ENCODE data around the gene ROPN1B.
"Not testable (repeated sequence)": the region's sequence is repeated elsewhere in the genome, so short reads cannot be mapped to it uniquely, and the experiment has no call there.

ROPN1B gene

DNA sequence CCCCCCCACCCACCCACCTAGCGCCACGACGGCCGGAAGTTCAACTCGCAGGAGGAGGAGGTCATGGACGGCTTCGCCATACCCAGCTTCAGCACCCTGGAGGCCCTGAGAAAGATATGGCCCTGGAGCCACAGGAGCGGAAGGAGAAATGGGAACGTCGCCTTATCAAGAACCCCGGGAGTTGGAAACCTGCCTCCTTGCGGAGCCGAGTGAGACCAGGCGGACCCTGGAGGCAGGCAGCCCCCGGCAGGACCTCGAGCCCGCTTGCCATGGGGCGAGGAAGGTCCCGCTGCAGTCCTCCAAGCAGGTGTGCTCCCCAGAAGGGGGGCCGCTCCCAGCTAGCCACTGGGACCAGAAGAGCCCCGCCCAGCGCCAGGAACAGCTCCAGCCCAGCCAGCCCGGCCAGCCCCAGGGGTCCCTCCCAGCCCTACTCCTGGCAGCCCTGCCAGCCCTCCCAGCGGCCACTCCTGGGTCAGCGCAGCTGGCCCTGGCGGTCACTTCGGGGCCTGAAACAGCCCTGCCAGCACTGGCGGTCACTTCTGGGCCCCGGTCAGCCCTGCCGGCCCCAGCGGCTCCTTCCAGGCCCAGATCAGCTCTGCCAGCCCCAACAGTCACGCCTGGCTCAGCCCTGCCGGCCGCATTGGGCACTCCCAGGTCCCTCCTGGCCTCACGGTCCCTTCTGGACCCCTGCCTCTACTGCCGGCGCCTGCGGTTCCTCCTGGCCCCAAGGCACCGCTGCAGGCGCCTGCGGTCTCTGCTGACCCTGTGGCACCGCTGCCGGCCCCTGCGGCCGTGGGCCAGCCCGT, 10.3 kb upstream of the ROPN1B start:
- DNase-seq = no peak

DNA sequence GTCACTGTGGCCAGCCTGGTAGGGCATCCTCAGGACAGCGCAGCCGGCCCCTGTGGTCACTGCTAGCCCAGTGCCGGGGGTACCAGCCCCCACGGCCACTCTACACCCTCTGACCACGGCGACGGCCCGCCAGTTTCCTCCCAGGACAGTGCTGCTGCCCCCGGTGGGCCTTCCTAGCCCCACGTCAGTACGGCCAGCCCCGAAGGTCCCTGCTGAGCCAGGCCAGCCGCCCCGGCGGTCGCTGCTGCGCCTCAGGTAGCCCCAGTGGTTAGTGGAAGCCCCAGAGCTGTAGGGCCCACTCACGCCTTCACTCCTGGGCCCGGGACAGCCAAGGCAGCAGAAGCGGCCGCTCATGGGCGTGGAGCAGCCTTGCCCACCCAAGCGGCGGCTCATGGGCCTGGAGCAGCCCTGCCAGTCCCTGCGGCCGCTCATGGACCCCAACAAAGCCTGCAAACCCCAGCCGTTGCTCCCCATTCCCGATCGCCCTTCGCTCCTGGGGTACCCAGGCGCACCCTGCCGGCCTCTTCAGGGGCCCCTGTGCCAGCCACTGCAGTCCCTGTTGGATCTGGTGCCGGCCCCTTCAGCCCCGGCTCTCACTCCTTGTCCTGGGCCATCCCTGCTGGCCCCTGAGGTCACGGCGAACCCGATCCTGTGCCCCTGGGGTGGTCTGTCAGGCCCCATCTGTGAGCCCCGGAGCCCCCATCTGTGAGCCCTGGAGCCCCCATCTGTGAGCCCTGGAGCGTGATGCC, 9.5 kb upstream of the ROPN1B start:
- no peak for DNase-seq

DNA sequence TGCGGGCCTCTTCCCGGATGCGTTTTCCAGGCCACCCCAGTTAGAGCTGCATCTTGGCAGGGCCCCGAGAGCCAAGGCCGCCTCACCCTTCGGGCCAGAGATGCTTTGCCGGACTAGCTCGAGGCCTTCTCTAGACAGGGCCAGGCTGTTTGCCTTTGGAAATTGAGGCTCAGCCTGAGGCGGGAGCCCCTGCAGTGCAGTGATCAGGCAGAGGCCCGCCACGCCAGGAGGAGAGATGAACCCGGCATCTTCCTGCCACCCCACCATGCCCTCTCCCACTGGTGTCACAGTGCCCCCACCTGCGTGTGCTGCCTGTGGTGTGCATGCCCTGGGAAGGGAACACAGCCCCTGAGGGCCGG, 8.9 kb upstream of the ROPN1B start:
- DNase-seq = no peak

DNA sequence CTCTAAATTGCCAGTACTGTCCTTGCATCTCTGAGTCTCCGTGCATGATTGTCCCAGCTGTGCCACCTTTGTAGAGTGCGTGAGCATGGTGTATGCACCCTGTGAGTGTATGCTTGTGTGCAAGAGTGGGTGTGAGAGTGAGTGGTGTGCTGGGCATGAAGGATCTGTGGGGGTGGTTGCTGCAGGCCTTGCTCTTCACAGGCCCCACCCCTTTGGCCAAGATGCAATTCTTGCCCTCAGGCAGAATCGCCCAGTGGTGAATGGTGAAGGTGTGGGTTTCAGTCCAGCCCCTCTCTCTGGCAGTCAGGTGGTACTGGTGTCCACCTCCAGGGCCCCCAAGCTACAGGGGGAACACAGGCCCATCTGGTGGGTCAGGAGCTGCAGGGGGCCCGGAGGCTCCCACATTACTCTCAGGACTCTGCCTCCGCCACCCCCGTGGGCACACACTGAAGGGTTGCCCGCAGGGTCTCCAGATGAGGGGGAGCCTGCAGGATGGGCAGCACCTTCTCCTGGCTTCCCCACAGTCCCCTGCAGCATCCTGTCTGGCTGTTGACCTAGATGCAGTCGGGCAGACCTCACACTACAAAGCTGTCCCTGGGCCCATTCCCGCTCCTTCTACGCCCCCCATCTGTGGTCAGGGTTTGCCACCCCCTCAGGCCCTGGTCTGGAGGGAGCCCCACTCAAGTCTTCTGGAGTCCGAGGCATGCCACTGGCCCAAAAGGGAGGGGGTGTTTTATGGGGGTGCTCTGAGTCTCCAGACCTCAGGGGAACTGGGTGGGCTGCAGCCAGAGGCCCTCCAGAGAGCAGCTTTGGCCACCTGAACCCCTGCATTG, 8.3 kb upstream of the ROPN1B start:
- no peak for DNase-seq

DNA sequence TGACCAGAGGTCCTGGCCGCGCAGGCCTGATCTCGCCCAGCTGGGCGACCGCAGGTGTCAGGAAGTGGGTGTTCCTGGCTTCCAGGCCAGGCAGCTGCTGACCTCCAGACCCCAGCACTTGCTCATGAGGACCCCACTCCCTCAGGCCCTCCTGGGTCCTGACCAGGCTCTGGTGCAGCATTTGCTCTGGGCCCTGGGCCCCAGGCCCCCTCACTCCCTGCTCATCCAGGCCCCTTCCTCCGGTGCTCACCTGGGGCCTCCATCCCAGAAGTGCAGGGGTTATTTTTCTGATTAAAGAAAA, 7.7 kb upstream of the ROPN1B start:
- no peak for DNase-seq

DNA sequence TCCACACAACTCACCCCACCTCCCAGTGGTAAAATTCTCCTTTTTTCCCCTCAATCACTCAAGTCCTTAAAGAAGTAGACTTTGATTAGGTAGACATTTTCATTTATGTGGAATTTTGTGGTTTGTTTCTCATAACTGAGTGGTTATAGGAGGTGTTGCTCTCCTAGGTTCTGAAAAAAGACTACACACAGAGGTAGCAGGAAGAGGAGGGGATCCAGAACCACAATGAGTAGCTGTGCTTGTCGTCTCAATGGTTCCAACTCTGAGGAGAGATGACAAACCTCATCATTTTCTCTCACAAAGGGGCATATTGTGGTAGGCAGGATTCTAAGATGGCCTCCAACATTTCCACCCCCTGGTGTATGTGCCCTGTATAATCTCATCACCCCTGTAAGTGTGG, 5.1 kb upstream of the ROPN1B start:
- not testable (repeated sequence) for DNase-seq

DNA sequence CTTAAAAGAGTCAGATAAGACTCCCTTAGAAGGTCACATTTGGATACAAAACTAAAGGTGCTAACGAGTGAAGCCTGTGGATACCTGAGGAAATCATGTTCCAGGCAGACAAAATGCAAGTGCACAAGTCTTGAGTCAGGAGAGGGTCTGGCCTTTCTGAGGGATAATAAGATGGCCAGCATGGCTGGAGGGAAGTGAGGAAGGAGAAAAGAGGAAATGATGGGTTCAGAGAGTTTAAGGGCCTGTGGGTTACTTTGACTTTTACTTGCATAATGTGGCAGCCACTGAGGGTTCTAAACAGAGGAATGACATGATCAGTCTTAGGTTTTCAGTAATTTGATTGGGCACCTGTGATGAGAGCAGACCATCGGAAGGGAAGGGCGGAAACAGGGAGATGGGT, 3.5 kb upstream of the ROPN1B start:
- DNase-seq = no peak

DNA sequence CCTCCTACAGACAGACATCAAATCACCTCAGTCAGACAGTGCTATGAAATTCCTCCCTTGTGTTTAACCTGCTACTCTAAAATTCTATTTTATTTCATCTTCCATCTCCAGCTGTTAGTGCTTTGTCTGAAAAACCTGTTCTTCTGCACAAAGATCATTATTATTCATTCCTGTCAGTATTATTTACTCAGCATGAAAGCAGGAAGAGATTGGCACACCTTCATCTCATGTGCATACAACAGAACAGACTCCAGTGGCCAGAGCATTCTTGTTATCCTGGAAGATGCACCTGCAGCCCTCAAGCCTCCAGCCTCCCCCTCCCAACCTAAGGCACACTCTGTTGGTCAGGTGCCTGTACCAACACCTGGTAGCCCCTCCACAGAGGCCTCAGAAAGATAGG, 1.8 kb upstream of the ROPN1B start:
- DNase-seq = no peak

DNA sequence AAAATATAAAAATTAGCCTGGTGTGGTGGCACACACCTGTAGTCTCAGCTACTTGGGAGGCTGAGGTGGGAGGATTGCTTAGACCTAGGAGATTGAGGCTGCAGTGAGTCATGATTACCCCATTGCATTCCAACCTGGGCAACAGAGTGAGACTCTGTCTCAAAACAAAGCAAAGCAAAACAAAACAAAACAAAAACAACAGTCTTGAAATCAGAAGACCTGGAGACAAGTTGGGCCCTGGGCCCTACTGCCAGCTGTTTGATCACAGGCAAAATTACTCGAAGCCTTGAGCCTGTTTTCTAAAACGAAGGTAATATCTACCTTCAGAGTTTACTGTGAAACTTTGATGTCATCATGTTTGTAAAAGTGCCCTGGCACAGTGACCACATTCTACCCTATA, 857 bp upstream of the ROPN1B start:
- DNase-seq = not testable (repeated sequence)

DNA sequence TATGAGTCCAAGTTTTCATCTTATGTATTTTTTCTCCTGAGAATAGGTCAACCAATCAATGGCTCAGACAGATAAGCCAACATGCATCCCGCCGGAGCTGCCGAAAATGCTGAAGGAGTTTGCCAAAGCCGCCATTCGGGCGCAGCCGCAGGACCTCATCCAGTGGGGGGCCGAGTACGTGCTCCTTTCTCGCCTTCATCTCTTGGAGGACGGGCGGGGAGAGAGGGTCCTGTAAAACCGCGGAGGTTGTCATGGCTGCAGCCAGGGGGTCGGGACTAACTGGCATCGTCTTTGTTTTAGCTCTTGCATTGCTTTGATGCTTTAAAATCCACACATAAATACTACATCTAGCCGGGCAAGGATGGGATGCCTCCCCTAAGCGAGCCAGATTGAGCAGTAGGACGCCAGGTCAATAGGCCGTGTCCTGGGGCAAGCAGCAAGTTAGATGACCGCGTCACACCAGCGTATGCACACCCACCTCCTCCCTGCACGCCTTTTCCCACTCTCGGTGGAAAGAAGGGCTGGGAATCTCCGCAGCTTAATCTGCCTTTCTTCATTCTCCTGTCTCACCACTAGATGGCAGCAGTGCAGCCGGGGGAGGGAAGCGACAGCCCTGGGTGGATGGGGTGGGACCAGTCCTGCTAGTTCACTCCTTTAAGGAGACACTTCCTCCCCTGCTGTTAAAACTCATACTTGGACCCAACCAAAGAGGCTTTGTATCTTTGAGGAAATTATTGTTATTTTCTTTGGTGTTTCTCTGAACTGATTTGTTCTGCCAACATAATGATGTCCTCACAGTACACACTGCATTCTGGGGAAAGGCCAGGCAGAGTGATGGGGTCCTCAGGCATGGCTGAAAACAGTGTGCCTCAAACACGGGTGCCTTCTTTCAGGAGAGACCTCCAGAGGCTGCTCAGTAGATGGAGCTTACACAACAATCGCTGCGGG, 3.3 kb downstream of the ROPN1B start:
- peak; percentile 22 for DNase-seq

DNA sequence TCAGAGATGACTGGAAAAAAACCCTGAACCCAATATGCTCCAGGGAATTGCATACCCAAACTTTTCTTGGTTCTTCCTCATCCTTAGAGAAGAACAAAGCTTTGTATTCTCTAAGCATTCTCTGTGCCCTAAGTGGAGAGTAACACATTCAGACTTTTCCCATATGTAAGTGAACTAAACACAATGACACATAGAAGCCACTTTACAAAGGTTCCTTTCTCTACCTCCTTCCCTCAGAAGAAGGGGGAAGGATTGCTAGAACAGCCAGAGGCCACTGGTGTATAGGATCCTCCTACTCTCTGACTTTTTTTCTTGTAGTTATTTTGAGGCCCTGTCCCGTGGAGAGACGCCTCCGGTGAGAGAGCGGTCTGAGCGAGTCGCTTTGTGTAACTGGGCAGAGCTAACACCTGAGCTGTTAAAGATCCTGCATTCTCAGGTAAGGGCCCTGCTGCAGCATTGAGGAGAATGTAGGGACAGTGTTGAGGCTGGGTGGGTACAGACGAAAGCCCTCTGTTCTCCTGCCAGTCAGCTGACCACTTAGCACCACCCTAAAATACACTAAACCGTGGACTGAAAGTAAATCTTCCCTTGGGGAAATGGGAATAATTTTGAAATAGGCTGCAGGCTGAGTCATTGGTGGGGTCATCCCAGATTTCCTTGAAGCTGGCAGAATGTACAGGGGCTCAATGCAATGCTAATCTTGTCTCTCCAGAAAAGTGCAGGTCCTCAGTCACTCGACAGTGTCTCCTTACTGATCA, 6.4 kb downstream of the ROPN1B start:
- not testable (repeated sequence) for DNase-seq

DNA sequence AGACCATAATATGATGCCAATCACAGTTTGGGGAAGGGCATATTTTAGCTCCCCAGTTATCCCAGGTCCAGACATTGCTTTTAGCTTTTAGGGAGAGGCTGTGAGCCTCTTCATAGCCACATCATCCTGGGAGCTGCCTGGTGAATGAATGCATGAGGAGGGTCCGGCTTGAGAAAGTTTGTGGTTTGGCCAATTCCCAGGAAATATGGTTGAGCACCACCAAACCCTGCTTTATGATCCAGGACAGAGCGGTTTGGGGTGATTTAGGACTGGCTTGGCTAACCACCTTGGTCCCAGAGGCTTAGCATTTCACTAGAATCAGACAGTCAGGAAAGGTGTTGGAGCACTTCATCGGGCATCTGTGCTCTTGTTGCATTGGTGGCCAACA, 7.0 kb downstream of the ROPN1B start:
- DNase-seq = not testable (repeated sequence)

DNA sequence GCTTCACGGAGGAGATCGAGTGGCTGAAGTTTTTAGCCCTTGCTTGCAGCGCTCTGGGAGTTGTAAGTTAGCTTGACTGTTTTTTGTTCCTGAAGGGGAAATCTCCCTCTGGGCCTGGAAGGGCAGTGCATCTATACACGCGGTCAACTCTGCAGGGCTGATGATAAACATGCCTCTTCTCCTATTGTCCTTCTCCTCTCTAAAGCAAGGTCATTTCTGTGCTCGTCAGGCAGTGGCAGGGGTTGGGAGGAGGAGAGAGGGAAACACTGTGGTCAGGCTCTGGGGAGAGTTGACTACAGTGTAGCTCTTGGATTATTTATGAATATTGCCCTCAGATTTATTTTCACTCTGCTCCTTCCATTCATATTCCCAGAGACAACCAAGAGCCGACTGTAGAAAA, 8.1 kb downstream of the ROPN1B start:
- DNase-seq = not testable (repeated sequence)

DNA sequence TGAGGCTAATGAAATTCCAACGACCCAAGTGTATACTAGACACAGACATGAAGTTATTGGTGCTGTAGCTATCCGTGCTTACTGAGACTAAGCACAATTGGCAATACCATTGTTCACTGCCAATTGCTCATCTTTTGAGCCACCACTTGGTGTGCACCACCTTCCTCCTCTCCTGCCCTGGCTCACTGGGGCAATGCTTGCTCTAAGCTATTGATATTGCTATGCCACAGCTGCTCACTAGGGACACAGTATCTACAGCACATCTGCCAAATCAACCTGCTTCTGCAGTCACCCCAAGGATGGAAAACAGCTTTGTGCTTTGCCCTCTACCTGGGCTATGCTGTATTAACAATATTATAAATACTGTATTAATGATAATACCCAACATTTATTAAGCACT, 16.0 kb downstream of the ROPN1B start:
- not testable (repeated sequence) for DNase-seq

DNA sequence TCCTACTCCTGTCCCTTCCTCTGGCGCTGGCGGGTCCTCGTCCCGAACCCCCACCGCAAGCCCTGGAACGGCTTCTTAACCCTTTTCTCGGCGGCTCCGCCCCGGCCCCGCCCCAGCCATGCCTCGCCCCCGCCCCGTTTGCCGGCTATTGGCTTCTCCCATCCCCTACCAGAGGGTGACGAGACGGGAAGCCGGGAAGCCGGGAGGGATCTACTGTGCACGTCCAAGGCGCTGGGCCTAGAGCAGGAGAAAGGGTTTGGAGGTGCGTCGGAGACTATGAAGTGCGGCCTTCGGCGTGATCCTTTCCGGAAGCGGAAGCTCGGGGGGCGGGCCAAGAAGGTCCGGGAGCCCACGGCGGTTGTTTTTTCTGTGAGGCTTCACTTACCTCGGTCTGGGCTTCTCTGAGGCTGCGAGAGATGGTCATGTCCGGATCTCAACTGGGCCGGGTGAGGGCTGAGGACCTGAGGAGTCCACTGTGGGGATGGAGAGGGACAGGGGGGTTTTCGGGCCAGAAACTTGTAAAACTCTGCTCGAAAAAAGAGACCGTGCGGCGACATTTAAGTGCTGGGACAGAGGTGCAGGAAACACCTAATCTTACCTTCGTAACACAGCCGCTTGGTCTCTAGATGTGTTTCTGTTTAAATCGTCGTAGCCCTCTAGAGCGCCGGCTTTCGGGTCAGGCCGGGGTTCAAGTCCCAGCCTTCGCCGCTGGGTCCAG, 21.4 kb downstream of the ROPN1B start:
- peak; percentile 59 for DNase-seq

DNA sequence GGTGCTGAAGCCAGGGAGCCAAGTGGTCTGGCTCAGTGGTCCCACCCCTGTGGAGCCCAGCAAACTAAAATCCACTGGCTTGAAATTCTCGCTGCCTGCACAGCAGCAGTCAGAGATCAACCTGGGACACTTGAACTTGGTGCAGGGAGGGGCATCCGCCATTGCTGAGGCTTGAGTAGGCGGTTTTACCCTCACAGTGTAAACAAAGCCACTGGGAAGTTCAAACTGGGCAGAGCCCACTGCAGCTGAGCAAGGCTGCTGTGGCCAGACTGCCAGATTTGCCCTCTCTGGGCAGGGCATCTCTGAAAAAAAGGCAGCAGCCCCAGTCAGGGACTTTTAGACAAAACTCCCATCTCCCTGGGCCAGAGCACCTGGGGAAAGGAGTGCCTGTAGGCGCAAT, 27.8 kb downstream of the ROPN1B start:
- DNase-seq = not testable (repeated sequence)

DNA sequence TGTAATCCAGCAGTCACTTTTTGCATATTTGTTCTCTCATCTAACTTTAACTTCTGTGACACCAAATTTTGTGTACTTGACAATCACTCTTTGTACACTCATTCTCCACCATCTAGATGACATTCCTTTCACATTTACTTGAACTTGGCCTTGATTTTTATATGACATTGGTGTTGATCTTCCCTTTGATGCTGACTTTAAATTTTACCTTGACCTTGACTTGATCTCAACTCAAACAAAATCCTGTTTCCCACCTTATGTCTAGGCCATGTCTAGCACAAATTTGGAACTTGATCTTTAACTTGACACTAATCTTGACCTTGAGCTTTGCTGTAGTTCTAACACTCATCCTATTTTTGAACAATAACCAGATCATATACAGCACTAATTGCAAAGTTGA, 33.2 kb downstream of the ROPN1B start:
- no peak for DNase-seq

DNA sequence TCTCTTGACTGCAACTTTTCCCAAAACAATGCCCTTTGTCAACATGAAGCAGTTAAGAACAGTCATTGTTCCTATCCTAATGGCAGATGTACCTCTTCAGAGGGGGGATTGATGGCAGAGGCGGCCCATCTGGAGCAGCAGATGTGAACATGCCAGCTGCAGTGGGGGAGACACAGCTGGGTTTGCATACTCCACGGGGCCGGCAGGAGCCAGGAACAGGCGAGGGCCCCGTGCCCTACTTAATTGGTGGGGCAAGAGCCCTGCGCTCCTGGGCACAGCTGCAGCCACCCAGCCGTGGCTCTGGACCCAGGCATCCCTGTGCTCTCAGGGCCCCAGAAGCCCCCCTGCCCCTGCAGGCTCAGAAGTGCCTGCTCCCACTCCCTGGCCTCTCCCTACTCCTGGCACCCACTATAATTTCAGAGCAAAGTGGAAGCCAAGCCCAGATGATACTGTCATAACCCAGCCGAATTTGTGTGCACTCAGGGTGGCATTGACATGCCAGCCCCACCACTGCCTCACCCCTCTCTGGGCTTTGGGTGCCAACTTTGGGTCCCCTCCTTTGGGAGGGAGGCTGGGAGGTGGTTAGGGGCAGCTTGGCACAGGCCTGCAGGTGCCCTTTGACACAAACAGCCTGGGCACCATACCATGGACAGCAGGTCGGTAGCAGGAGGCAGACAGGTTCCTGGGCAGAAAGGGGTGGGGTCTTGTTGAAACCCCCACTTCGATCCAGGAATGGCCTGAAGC, 34.6 kb downstream of the ROPN1B start:
- DNase-seq = no peak

DNA sequence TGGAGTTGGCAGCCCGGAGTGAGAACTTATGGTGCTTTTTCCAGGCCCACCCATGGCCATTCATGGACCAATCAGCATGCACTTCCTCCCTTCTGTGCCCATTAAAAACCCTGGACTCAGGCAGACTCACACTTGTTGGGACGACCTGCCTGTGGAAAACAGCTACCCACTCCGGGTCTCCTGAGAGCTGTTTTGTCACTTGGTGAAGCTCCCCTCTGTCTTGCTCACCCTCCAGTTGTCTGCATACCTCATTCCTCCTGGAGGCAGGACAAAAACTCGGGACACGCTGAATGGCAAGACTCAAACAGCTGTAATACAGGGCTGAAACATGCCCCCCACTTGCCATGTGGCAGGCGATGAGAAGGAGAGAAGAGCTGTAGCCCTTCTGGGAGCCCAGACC, 35.2 kb downstream of the ROPN1B start:
- DNase-seq = no peak

DNA sequence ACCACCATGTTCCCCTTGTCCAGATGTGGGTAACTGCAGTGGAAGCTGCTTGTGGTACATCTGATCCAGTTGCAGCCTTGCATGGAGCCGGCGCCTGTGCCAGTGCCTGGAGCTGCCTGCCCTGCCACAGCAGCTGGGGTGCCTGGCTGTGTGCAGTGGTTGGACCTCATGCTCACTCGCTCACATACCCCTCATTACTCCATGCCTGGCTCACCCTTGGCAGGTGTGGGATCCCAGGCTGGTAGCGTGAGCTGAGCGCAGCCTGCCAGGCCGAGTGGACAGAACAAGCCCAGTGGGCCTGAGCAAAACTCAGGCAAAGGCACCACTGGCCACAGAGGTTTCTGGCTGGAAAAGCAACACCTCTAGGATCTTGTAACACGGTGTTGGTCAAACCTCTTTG, 35.7 kb downstream of the ROPN1B start:
- DNase-seq = no peak
